ENCODE results near the gene BCAT1.
"Not testable (repeated sequence)": the region's sequence is repeated elsewhere in the genome, so short reads cannot be mapped to it uniquely, and the experiment has no call there.

The BCAT1 gene

GRCh38 chr12:24948757-24949722 lies at the start of gene BCAT1:
Gene BCAT1 (minus strand): TSS chr12:24949101. CDS start chr12:24948932, 169 bp downstream.
- DNase-seq = no peak

GRCh38 chr12:24997970-24998582 lies 49.2 kb upstream of the BCAT1 start:
- DNase-seq = no peak

- no peak for DNase-seq
Measured at GRCh38 chr12:24997496-24997895, 48.6 kb upstream of the BCAT1 start.

GRCh38 chr12:24996820-24997219 lies 47.9 kb upstream of the BCAT1 start:
- DNase-seq = no peak

- DNase-seq = no peak
Measured at GRCh38 chr12:24996102-24996797, 47.3 kb upstream of the BCAT1 start.

GRCh38 chr12:24993793-24994192 lies 44.9 kb upstream of the BCAT1 start:
- DNase-seq = no peak

- peak; percentile 25 for DNase-seq
Measured at GRCh38 chr12:24991209-24992049, 42.5 kb upstream of the BCAT1 start.

- no peak for DNase-seq
Measured at GRCh38 chr12:24989216-24989615, 40.3 kb upstream of the BCAT1 start.

GRCh38 chr12:24982250-24982649 lies 33.3 kb upstream of the BCAT1 start:
- no peak for DNase-seq

- DNase-seq = no peak
Measured at GRCh38 chr12:24979976-24980730, 31.3 kb upstream of the BCAT1 start.

- DNase-seq = no peak
Measured at GRCh38 chr12:24979329-24979728, 30.4 kb upstream of the BCAT1 start.

- no peak for DNase-seq
Measured at GRCh38 chr12:24977711-24978110, 28.8 kb upstream of the BCAT1 start.

- no peak for DNase-seq
Measured at GRCh38 chr12:24977060-24977459, 28.2 kb upstream of the BCAT1 start.

GRCh38 chr12:24975425-24975824 lies 26.5 kb upstream of the BCAT1 start:
- DNase-seq = no peak

- no peak for DNase-seq
Measured at GRCh38 chr12:24974216-24974615, 25.3 kb upstream of the BCAT1 start.

GRCh38 chr12:24972078-24972477 lies 23.2 kb upstream of the BCAT1 start:
- DNase-seq = no peak

- DNase-seq = no peak
Measured at GRCh38 chr12:24970177-24970576, 21.3 kb upstream of the BCAT1 start.

- no peak for DNase-seq
Measured at GRCh38 chr12:24966951-24967564, 18.2 kb upstream of the BCAT1 start.

GRCh38 chr12:24964342-24964741 lies 15.4 kb upstream of the BCAT1 start:
- no peak for DNase-seq

GRCh38 chr12:24960222-24960855 lies 11.4 kb upstream of the BCAT1 start:
- no peak for DNase-seq

- DNase-seq = not testable (repeated sequence)
Measured at GRCh38 chr12:24956351-24956750, 7.5 kb upstream of the BCAT1 start.
